Effector memory CD4-positive, alpha-beta T cell (primary cell): Measurements from ENCODE around the gene OSBP.
"Not testable (repeated sequence)": the region's sequence is repeated elsewhere in the genome, so short reads cannot be mapped to it uniquely, and the experiment has no call there.

Experiments used
- DNase-seq, 3 donors: peaks; one replicate each; pipeline ENCODE4 v3.0.0-alpha.2; 2020
- H3K27ac ChIP-seq: 2 replicates; pipeline ENCODE4 v1.7.0; 2013; ENCODE audit warnings: mild to moderate bottlenecking, low read length, moderate library complexity; ENCODE audit not compliant: insufficient read depth, poor library complexity, severe bottlenecking
- H3K27me3 ChIP-seq: replicated peaks from 2 replicates; pipeline ENCODE4 v1.7.0; 2013; ENCODE audit warnings: mild to moderate bottlenecking, low read length; ENCODE audit not compliant: insufficient read depth, control insufficient read depth, poor library complexity, severe bottlenecking
- H3K36me3 ChIP-seq: 2 replicates; pipeline ENCODE4 v1.7.0; 2013; ENCODE audit warnings: mild to moderate bottlenecking, low read length, moderate library complexity; ENCODE audit not compliant: control insufficient read depth, insufficient read depth
- H3K4me1 ChIP-seq: 2 replicates; pipeline ENCODE4 v1.7.0; 2013; ENCODE audit warnings: low read length, mild to moderate bottlenecking; ENCODE audit not compliant: control insufficient read depth, insufficient read depth, poor library complexity, severe bottlenecking
- H3K4me3 ChIP-seq: 2 replicates; pipeline ENCODE4 v1.7.0; 2013; ENCODE audit warnings: low read length, low read depth, mild to moderate bottlenecking; ENCODE audit not compliant: insufficient read depth, poor library complexity, severe bottlenecking
- H3K9me3 ChIP-seq: 2 replicates; pipeline ENCODE4 v1.7.0; 2013; ENCODE audit warnings: mild to moderate bottlenecking, low read length, moderate library complexity; ENCODE audit not compliant: control insufficient read depth

The OSBP gene

DNA sequence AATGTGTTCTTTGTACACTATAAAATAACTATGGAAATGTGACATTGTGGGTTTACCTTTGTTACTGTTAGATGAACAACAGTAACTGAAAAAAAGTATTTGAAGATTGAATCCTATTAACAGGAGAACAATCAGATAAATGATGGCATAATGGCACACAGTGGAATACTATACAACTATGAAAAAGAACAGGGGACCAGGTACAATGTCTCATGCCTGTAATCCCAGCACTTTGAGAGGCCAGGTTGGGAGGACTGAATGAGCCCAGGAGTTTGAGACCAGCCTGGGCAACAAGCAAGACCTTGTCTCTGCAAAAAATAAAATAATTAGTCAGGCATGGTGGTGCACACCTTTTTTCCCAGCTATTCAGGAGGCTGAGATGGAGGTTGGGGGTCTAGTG, 14.4 kb upstream of the OSBP start:
- no peak for DNase-seq
- Histone ChIP-seq H3K27ac (no peak overlapping the region), H3K36me3 (no peaks in the 10 kb centered on the region), H3K27me3 (no peaks in the 10 kb centered on the region), H3K4me1 (no peaks in the 10 kb centered on the region), H3K9me3 (no peaks in the 10 kb centered on the region), H3K4me3 (no peak overlapping the region)

DNA sequence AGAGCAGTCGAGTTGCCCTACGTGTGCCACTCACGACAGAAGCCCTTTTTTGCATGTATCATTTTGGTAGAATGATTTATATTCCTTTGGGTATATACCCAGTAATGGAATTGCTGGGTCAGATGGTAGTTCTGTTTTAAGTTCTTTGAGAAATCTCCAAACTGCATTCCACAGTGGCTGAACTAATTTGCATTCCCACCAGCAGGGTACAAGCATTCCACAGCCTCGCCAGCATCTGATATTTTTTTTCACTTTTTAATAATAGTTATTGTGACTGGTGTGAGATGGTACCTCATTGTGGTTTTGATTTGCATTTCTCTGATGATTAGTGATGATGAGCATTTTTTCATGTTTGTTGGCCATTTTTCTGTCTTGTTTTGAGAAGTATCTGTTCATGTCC, 11.4 kb upstream of the OSBP start:
- H3K36me3 ChIP-seq, DNase-seq, H3K4me1 ChIP-seq, H3K9me3 ChIP-seq, H3K4me3 ChIP-seq, H3K27ac ChIP-seq, H3K27me3 ChIP-seq: not testable (repeated sequence)

DNA sequence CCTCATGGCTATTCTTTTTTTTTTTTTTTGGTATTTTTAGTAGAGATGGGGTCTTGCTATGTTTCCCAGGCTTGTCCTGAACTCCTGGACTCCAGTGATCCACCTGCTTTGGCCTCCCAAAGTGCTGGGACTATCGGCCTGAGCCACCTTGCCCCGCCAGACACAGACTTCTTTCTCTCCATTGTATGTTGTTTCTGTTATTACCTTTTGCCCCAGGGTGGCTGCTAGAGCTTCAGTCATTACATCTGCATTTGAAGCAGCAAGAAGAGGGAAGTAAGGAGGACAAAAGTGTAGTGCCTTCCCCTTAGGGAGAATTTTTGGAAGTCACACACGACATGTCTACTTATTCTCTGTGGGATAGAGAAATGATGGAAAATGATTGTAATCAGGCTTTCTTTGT, 10.1 kb upstream of the OSBP start:
- Histone ChIP-seq H3K27ac (no peak overlapping the region), H3K4me1 (no peaks in the 10 kb centered on the region), H3K4me3 (no peak overlapping the region), H3K27me3 (no peaks in the 10 kb centered on the region), H3K36me3 (no peaks in the 10 kb centered on the region), H3K9me3 (no peaks in the 10 kb centered on the region)
- no peak for DNase-seq

DNA sequence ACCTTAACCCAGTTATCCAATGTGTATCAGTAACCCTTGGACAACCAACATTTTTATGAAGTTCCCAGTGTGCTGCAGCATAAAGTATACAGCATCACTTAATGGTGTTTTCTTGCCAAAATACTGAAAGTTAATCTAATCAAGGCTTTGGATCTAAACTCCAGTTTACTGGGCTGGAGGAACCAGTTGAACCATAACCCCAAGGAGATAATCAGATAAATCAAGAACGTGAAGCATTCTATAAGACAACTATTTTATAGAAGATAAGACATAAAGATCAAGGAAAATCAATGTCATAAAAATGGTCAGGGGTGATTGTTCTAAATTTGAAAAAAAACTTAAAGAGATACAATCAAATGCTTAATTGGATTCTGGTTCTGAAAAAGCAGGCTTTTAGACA, 2.3 kb upstream of the OSBP start:
- H3K27me3 ChIP-seq = no peaks in the 10 kb centered on the region
- H3K9me3 ChIP-seq = no peaks in the 10 kb centered on the region
- no peak overlapping the region for H3K4me3 ChIP-seq
- DNase-seq = no peak
- H3K4me1 ChIP-seq = peaks cover 26% of the 10 kb centered on the region
- H3K27ac ChIP-seq = no peak overlapping the region
- no peaks in the 10 kb centered on the region for H3K36me3 ChIP-seq

DNA sequence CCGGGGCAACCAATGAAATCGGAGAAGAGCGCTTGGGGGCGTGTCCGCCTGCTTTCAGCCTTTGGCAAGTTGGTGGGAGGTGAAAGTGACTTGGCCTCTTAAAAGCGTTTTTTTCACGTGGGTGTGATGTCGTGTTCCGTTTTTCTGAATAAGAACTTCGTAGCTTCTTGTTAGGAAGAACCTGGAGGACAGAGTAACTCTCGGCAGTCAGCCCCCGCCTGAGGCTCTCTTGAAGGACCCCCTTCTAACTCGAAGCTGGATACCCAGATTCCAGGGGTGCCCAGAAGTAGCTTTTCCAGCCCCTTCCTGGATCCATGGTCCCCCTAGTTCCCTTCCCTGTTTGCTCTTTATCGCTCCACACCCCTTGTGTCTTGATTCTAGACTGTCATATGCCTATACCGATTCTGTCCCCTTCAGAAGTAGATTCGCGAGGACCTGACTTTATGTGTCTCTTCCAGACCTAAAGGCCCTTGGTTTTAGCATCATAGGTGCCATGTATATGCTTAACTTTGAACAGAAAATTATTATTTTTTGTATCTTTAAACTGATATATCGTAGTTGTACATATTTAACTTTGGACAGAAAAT, 915 bp upstream of the OSBP start:
- no peaks in the 10 kb centered on the region for H3K27me3 ChIP-seq
- no peak for DNase-seq

DNA sequence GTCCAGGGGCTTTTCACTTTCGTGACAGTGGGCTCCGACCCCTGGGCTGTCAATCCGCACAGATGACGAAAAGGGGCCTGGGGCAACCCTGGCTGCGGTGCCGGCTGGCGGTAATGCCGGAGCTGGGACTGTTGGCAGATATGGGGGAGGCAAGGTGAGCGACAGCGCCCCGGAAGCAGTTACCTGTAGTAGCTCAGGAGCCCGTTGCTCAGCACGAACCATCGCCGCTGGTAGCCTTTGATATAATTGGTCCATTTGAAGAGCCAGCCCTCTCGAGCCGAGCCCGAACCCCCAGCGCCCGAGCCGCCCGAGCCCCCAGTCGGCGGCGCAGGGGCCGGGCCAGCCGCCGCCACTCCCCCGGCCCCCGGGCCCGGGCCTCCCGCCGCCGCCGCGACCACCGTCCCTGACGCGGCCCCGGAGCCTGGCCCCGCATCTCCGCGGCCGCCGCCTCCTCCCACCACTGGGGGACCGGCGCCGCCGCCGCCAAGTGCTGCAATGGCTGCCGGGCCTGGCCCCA, 396 bp downstream of the OSBP start:
- peak overlapping the region; percentile 61 for H3K4me3 ChIP-seq
- H3K27ac ChIP-seq = peak overlapping the region; percentile 85
- DNase-seq = peak; percentile 61 to 72 (median 62)

More for the DNA sequence above, 915 bp upstream of the OSBP start:
- Histone ChIP-seq H3K4me1 (peaks cover 28% of the 10 kb centered on the region), H3K27ac (peak overlapping the region; percentile 92), H3K4me3 (peak overlapping the region; percentile 47), H3K36me3 (no peaks in the 10 kb centered on the region), H3K9me3 (no peaks in the 10 kb centered on the region)

DNA sequence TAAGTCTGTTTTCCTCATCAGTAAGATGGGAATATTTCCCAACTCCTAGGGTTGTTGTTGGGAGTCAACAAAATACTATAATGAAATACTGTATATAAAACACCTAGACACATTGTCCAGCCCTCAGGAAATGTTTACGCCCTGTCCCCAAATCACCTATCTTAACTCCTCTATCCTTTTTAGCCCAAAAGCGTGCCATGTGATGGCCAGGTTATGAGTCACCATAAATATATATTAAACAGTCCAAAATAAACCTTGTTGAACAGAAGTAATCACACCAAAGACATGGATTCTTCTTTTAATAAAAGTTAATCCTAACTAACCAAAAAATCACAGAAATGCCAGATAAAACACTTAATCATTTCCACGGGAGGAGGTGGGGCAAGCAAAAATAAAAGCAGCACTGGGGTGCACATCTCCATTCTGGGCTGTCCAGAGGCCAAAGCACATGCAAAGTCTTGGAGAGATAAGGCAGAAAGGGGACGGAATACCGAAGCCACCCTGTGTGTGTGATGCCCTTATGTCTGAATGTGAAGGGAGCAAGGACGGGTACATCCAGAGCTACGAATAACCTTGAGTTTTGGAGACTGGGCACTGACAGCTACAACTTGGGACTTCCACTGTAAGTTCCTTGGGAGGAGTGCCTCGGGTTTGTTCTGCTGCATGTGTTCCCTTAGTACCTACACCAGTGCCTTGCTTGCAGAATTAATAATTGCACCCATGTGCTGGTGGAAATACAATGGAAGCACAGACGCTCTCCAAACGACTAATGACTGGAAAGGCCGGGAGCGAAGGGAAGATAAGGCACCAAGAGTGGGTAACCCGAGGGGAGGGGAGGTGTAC, 1.1 kb downstream of the OSBP start:
- Histone ChIP-seq H3K36me3 (peaks cover 11% of the 10 kb centered on the region), H3K9me3 (no peaks in the 10 kb centered on the region), H3K27ac (peak overlapping the region; percentile 85), H3K27me3 (no peaks in the 10 kb centered on the region), H3K4me1 (peaks cover 28% of the 10 kb centered on the region), H3K4me3 (peak overlapping the region; percentile 61)
- no peak for DNase-seq

More for the DNA sequence above, 396 bp downstream of the OSBP start:
- no peaks in the 10 kb centered on the region for H3K9me3 ChIP-seq
- no peaks in the 10 kb centered on the region for H3K27me3 ChIP-seq
- peaks cover 5% of the 10 kb centered on the region for H3K36me3 ChIP-seq
- peaks cover 28% of the 10 kb centered on the region for H3K4me1 ChIP-seq

DNA sequence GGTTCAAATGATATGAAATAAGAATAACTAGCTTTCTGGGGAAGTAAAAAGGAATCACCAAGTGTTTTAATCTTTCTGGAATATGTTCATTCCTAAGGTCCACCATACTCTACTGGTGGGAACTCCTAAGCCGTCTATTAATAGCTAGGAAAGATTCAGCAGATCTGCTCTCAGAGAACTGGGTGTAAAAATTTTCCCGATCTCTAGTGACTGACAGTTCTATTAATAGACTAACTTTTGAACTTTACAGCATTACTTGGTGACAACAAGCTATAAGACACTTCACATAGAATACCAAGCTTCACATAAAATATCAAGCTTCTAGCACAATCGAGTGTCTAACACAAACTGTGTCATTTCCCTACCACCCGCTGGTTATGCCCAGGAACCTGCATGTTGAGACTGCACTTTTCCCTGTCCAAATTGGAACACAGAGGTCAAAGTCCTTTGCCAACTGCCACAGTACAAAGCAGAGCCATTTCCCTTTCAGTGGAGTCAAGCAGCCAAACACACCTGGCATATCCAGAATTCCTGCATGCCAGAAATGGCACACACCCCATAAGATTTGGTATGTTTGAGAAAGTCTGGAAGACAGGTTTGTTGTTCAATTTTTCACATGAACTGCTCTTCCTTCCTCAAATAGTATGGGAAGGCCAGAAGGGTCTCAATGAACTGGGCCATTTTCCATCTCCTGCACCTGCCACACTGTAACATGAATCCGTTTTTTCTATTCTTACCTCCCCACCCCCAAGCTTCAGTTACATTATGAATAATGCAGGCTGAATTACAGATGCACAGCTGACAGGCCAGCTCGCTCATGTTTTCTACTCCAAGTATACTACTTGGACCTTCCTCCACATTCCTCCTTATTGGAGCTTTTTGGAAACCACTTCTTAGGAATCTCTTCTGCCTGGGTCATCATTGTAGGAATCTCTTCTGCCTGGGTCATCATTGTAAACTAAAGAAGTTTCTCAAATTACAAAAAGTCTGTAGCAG, 3.7 kb downstream of the OSBP start:
- Histone ChIP-seq H3K4me1 (peaks cover 28% of the 10 kb centered on the region), H3K27ac (no peak overlapping the region), H3K9me3 (no peaks in the 10 kb centered on the region), H3K4me3 (no peak overlapping the region), H3K27me3 (no peaks in the 10 kb centered on the region), H3K36me3 (peaks cover 34% of the 10 kb centered on the region)
- DNase-seq = no peak

DNA sequence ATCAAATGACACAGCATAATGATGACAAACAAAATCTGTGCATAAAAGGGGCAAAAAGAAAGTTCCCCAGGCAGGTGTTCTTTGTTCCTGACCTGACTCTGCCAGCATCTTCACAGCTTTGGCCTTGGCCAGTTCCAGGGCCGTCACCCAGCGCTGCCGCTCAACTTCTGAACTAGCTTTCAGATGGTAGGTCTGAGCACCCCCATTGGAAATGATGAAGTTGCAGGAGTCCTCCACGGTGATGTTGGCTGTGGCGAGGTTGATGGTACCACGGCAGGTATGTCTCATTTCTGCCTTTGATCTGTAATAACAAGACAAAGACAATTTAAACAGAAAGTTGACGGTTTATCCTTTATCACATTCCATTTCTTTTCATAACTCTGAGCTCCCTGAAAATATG, 5.3 kb downstream of the OSBP start:
- DNase-seq = no peak
- H3K36me3 ChIP-seq = peaks cover 50% of the 10 kb centered on the region

More for the DNA sequence above, 5.3 kb downstream of the OSBP start:
- H3K4me1 ChIP-seq = peaks cover 23% of the 10 kb centered on the region
- no peaks in the 10 kb centered on the region for H3K9me3 ChIP-seq
- no peak overlapping the region for H3K27ac ChIP-seq
- H3K27me3 ChIP-seq = no peaks in the 10 kb centered on the region
- H3K4me3 ChIP-seq = no peak overlapping the region
